HepG2 (cell line): ENCODE measurements around the gene ICAM3. TPM values are rescaled to one million over a fixed set of nuclear protein-coding genes. Genes with fewer than 3 reads are reported as not detected.
A peak's percentile ranks its signal among the peaks of the same experiment; 100 is the strongest.

Experiments used
- ASH2L ChIP-seq: fragments of 300-600, 200-600 bp; sonication (generic); IDR thresholded peaks from 2 replicates; pipeline ENCODE4 v1.7.0; 2017; ENCODE audit warnings: low read depth, mild to moderate bottlenecking, moderate library complexity, mixed read lengths, low read length; ENCODE audit not compliant: insufficient read length
- BCLAF1 ChIP-seq: fragments of 450-650 bp; IDR thresholded peaks from 2 replicates; pipeline ENCODE4 v1.6.1; 2017; ENCODE audit warnings: mild to moderate bottlenecking
- FOXC1 ChIP-seq: sonication (generic); formaldehyde crosslinking; IDR thresholded peaks from 2 replicates; pipeline ENCODE4 v1.8.0; 2022; ENCODE audit warnings: mild to moderate bottlenecking, missing genetic modification reagents, borderline replicate concordance
- FOXP1 ChIP-seq, 2 experiments: fragments of 450-650 bp in 1 of 2; IDR thresholded peaks; 2 replicates each; pipeline ENCODE4 v1.6.1; 2017 to 2018; ENCODE audit warnings: antibody characterized with exemption in 1 of 2
- HOXA9 ChIP-seq: sonication (generic); formaldehyde crosslinking; IDR thresholded peaks from 2 replicates; pipeline ENCODE4 v1.8.1; 2022; ENCODE audit warnings: missing genetic modification reagents, mild to moderate bottlenecking, moderate library complexity, borderline replicate concordance
- NFIB ChIP-seq: sonication (generic); formaldehyde crosslinking; IDR thresholded peaks from 2 replicates; pipeline ENCODE4 v1.9.0; 2021; ENCODE audit warnings: missing genetic modification reagents, mild to moderate bottlenecking, borderline replicate concordance
- NFYC ChIP-seq: IDR thresholded peaks from 2 replicates; pipeline ENCODE4 v1.6.1; 2016; ENCODE audit warnings: missing genetic modification reagents, missing compliant biosample characterization
- NR2F2 ChIP-seq: IDR thresholded peaks from 2 replicates; pipeline ENCODE4 v1.6.1; 2012; ENCODE audit warnings: low read depth, inconsistent platforms, borderline replicate concordance
- RFXAP ChIP-seq: sonication (generic); formaldehyde crosslinking; IDR thresholded peaks from 2 replicates; pipeline ENCODE4 v1.4.0; 2020; ENCODE audit warnings: missing genetic modification reagents, borderline replicate concordance
- SETDB1 ChIP-seq: sonication (generic); formaldehyde crosslinking; IDR thresholded peaks from 2 replicates; pipeline ENCODE4 v1.5.1; 2020; ENCODE audit warnings: missing genetic modification reagents, mild to moderate bottlenecking, borderline replicate concordance
- SYNCRIP ChIP-seq: fragments of 200-400 bp; formaldehyde crosslinking; IDR thresholded peaks from 2 replicates; pipeline ENCODE4 v1.6.1; 2018; ENCODE audit warnings: mild to moderate bottlenecking, low read depth, low read length; ENCODE audit not compliant: insufficient read depth
- TBL1XR1 ChIP-seq: fragments of 150-350 bp; IDR thresholded peaks from 2 replicates; pipeline ENCODE4 v1.6.1; 2014; ENCODE audit warnings: borderline replicate concordance, low read length; ENCODE audit not compliant: partially characterized antibody
- ZEB1 ChIP-seq: IDR thresholded peaks from 2 replicates; pipeline ENCODE4 v1.6.1; 2012; ENCODE audit warnings: mild to moderate bottlenecking, low read depth, inconsistent platforms; ENCODE audit not compliant: insufficient replicate concordance
- ZFP1 ChIP-seq: IDR thresholded peaks from 2 replicates; pipeline ENCODE4 v1.6.1; 2016
- ZFP36L1 ChIP-seq: sonication (generic); formaldehyde crosslinking; IDR thresholded peaks from 2 replicates; pipeline ENCODE4 v1.8.0; 2022; ENCODE audit warnings: mild to moderate bottlenecking, missing genetic modification reagents, moderate library complexity
- ZNF180 ChIP-seq: sonication (generic); formaldehyde crosslinking; IDR thresholded peaks from 2 replicates; pipeline ENCODE4 v1.4.0; 2020; ENCODE audit warnings: low read depth, missing genetic modification reagents, borderline replicate concordance
- ZNF224 ChIP-seq: sonication (generic); formaldehyde crosslinking; IDR thresholded peaks from 2 replicates; pipeline ENCODE4 v1.5.0; 2020; ENCODE audit warnings: mild to moderate bottlenecking, missing genetic modification reagents
- ZNF292 ChIP-seq: sonication (generic); formaldehyde crosslinking; IDR thresholded peaks from 2 replicates; pipeline ENCODE4 v1.8.1; 2022; ENCODE audit warnings: mild to moderate bottlenecking, low read depth, missing genetic modification reagents, borderline replicate concordance
- ZNF530 ChIP-seq: sonication (generic); formaldehyde crosslinking; IDR thresholded peaks from 2 replicates; pipeline ENCODE4 v1.5.0; 2020; ENCODE audit warnings: low read depth, mild to moderate bottlenecking, missing genetic modification reagents
- ZNF792 ChIP-seq: IDR thresholded peaks from 2 replicates; pipeline ENCODE4 v1.6.1; 2016
- polyA plus RNA-seq, 8 experiments: library from polyadenylated mRNA; depleted of rRNA in 3 of 8; stranded (reverse) in 7 of 8; unstranded in 1 of 8; fragments of >200 nt; fragmentation: Illumina TruSeq in 4 of 8; extraction: Trizol in 4 of 8; gene quantifications; 2 replicates each; pipeline versions ENCODE4 v1.2.1 to v1.2.3, GENCODE V29; 2011 to 2016; ENCODE audit warnings: low read depth in 4 of 8, missing spikeins in 1 of 8, mixed read lengths in 1 of 8; ENCODE audit not compliant: insufficient read depth in 1 of 8
- total RNA-seq, 5 experiments: library from RNA; depleted of rRNA; stranded (reverse); fragments of >200 nt; fragmentation: Illumina TruSeq; extraction: Trizol; gene quantifications; 2 replicates each; pipeline ENCODE4 v1.2.3, GENCODE V29; 2016; ENCODE audit warnings: low read depth in 1 of 5
- TF ChIP-seq, protein P1 (sequence below): sonication (generic); formaldehyde crosslinking; IDR thresholded peaks from 2 replicates; pipeline ENCODE4 v1.4.0; 2020; ENCODE audit warnings: missing genetic modification reagents
- TF ChIP-seq, protein P2 (sequence below): sonication (generic); formaldehyde crosslinking; IDR thresholded peaks from 2 replicates; pipeline ENCODE4 v1.8.0; 2022; ENCODE audit warnings: mild to moderate bottlenecking, missing genetic modification reagents, moderate library complexity
- TF ChIP-seq, protein P3 (sequence below): sonication (generic); formaldehyde crosslinking; IDR thresholded peaks from 2 replicates; pipeline ENCODE4 v1.4.0; 2020; ENCODE audit warnings: mild to moderate bottlenecking, missing genetic modification reagents

Gene ICAM3
- total and polyA plus RNA-seq, 2 of the 13 experiments (the other 11 are each of a cell fraction or from before 2014, with no cell fraction given), result 14.1 to 21.0 TPM

DNA sequence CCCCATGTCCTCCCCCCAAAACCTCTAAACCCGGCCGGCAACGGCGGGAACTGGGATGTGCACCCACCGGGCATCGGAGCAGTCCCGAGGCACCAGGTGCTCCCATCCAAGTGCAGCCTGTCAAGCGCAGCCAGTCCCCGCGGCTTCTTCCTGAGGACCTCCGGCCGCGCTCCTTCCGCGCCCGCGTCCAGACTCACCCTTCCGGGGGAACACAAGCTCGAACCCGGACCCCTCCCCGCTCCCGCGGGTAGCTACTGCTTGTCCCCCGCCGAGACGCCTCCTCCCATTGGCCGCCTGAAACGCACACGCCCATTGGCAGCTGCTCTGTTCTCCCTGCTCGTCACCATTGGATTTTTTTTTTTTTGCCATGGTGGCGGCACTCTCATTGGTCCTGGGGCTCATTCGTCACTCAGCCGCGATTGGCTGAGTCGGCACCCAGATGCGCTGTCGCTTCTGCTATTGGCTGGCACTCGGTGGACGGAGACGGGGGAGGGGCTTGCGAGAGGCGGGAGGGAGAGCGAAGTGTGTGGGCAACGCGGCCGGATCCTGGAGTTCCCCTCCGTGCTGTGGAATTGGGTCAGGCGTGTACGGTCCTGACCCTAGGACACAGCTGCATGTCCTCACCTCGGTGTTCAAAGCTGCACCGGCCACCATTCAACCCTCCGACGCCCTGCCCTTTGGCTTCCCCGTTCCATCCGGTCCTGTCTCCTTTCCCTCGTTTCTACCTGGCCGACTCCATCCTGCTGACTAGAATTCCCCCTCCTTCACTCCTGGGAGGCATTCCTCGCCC, 41.1 kb upstream of the ICAM3 start, which contains the start of gene TYK2 (continued):
- TF ChIP-seq ZFP1 (peak; percentile 27; the same call in 1 of the 2 replicates), HOXA9 (CRISPR knock-in tag) (0 out of 2 replicates have a peak, but pooled peaks have one; percentile 81), ZNF180 (CRISPR knock-in tag) (0 out of 2 replicates have a peak, but pooled peaks have one; percentile 38), ZFP36L1 (CRISPR knock-in tag) (peak; percentile 88), ZNF792 (peak; percentile 25; the same call in 1 of the 2 replicates), ZNF224 (CRISPR knock-in tag) (peak; percentile 69; the same call in 1 of the 2 replicates), NFIB (no peak), FOXP1 (IDR thresholded peaks at IDR 0.05) (no peak), FOXP1 (CRISPR knock-in tag; IDR thresholded peaks at IDR 0.05) (no peak), ZNF530 (CRISPR knock-in tag) (no peak), RFXAP (CRISPR knock-in tag) (peak; percentile 99), SETDB1 (CRISPR knock-in tag) (no peak), FOXC1 (CRISPR knock-in tag) (no peak), BCLAF1 (no peak), TBL1XR1 (no peak), ZNF292 (no peak), NR2F2 (no peak; the same call in 1 of the 2 replicates), SYNCRIP (no peak), ZEB1 (no peak), NFYC (CRISPR knock-in tag) (peak; percentile 99), ASH2L (peak; percentile 74)
- TF ChIP-seq, protein P1, sequence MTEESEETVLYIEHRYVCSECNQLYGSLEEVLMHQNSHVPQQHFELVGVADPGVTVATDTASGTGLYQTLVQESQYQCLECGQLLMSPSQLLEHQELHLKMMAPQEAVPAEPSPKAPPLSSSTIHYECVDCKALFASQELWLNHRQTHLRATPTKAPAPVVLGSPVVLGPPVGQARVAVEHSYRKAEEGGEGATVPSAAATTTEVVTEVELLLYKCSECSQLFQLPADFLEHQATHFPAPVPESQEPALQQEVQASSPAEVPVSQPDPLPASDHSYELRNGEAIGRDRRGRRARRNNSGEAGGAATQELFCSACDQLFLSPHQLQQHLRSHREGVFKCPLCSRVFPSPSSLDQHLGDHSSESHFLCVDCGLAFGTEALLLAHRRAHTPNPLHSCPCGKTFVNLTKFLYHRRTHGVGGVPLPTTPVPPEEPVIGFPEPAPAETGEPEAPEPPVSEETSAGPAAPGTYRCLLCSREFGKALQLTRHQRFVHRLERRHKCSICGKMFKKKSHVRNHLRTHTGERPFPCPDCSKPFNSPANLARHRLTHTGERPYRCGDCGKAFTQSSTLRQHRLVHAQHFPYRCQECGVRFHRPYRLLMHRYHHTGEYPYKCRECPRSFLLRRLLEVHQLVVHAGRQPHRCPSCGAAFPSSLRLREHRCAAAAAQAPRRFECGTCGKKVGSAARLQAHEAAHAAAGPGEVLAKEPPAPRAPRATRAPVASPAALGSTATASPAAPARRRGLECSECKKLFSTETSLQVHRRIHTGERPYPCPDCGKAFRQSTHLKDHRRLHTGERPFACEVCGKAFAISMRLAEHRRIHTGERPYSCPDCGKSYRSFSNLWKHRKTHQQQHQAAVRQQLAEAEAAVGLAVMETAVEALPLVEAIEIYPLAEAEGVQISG (CRISPR knock-in tag), result peak; percentile 62
- TF ChIP-seq, protein P2, sequence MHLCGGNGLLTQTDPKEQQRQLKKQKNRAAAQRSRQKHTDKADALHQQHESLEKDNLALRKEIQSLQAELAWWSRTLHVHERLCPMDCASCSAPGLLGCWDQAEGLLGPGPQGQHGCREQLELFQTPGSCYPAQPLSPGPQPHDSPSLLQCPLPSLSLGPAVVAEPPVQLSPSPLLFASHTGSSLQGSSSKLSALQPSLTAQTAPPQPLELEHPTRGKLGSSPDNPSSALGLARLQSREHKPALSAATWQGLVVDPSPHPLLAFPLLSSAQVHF (CRISPR knock-in tag), result 0 out of 2 replicates have a peak, but pooled peaks have one; percentile 57
- TF ChIP-seq, protein P3, sequence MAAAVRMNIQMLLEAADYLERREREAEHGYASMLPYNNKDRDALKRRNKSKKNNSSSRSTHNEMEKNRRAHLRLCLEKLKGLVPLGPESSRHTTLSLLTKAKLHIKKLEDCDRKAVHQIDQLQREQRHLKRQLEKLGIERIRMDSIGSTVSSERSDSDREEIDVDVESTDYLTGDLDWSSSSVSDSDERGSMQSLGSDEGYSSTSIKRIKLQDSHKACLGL, result no peak
